WTC11 (cell line): ENCODE results near the gene SGCA.

Experiments used
- ATF3 ChIP-seq: sonication (generic); formaldehyde crosslinking; conservative IDR thresholded peaks from 2 replicates; pipeline ENCODE4 v1.8.1; 2022; ENCODE audit warnings: mild to moderate bottlenecking, missing genetic modification reagents
- ATF6 ChIP-seq: sonication (generic); formaldehyde crosslinking; IDR thresholded peaks from 2 replicates; pipeline ENCODE4 v1.8.1; 2023; ENCODE audit warnings: mild to moderate bottlenecking, missing genetic modification reagents
- CTCF ChIP-seq: fragments of 200-600 bp; IDR thresholded peaks from 2 replicates; pipeline ENCODE4 v1.8.0; 2022; ENCODE audit warnings: antibody characterized with exemption
- ELF4 ChIP-seq: sonication (generic); formaldehyde crosslinking; IDR thresholded peaks from 2 replicates; pipeline ENCODE4 v1.8.1; 2022; ENCODE audit warnings: low read depth, mild to moderate bottlenecking, moderate library complexity, missing genetic modification reagents
- ETV6 ChIP-seq: sonication (generic); formaldehyde crosslinking; IDR thresholded peaks from 2 replicates; pipeline ENCODE4 v1.8.1; 2022; ENCODE audit warnings: mild to moderate bottlenecking, missing genetic modification reagents
- IRF1 ChIP-seq: sonication (generic); formaldehyde crosslinking; IDR thresholded peaks from 2 replicates; pipeline ENCODE4 v1.8.0; 2023; ENCODE audit warnings: missing genetic modification reagents
- NR3C1 ChIP-seq: sonication (generic); formaldehyde crosslinking; conservative IDR thresholded peaks from 2 replicates; pipeline ENCODE4 v1.8.1; 2023; ENCODE audit warnings: low read depth, mild to moderate bottlenecking, missing genetic modification reagents
- TEAD4 ChIP-seq: sonication (generic); formaldehyde crosslinking; IDR thresholded peaks from 2 replicates; pipeline ENCODE4 v1.8.0; 2022; ENCODE audit warnings: mild to moderate bottlenecking, missing genetic modification reagents
- ZNF317 ChIP-seq: sonication (generic); formaldehyde crosslinking; IDR thresholded peaks from 2 replicates; pipeline ENCODE4 v1.8.1; 2023; ENCODE audit warnings: low read depth, mild to moderate bottlenecking, moderate library complexity, missing genetic modification reagents, borderline replicate concordance

GRCh38 chr17:50161911-50162288, 3.9 kb upstream of the SGCA start:
- TF ChIP-seq NR3C1 (no peak), CTCF (no peak), ETV6 (no peak), ATF6 (CRISPR knock-in tag) (no peak), ZNF317 (CRISPR knock-in tag) (no peak), ATF3 (no peak), IRF1 (no peak), TEAD4 (CRISPR knock-in tag) (no peak), ELF4 (CRISPR knock-in tag) (no peak)
